HG02798 (cell line): Measurements from ENCODE around the gene CORO1C.

Experiments used
- ATAC-seq: cut with Tn5 transposase; IDR thresholded peaks from one replicate; pipeline ENCODE4 v1.9.1; 2021; ENCODE audit warnings: mild to moderate bottlenecking; ENCODE audit not compliant: unreplicated experiment, poor library complexity

The CORO1C gene

GRCh38 chr12:108727868-108728735 is 3.2 kb downstream of the CORO1C start:
- ATAC-seq = no peak

GRCh38 chr12:108727161-108727560 is 4.2 kb downstream of the CORO1C start:
- no peak for ATAC-seq

DNA sequence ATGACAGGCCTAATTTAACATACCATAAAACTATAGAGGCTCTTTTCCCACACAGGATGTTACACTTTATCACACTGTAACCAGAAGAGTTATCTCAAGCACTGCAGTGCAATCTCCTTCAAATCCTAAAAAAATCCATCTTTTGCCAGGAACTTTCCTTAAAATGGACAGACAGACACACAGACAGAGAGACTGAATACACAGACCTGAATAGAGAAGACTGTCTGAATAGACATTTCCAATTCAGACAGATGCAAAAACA is 6.5 kb downstream of the CORO1C start:
- ATAC-seq = no peak

GRCh38 chr12:108724054-108724889 is 7.0 kb downstream of the CORO1C start:
- no peak for ATAC-seq

DNA sequence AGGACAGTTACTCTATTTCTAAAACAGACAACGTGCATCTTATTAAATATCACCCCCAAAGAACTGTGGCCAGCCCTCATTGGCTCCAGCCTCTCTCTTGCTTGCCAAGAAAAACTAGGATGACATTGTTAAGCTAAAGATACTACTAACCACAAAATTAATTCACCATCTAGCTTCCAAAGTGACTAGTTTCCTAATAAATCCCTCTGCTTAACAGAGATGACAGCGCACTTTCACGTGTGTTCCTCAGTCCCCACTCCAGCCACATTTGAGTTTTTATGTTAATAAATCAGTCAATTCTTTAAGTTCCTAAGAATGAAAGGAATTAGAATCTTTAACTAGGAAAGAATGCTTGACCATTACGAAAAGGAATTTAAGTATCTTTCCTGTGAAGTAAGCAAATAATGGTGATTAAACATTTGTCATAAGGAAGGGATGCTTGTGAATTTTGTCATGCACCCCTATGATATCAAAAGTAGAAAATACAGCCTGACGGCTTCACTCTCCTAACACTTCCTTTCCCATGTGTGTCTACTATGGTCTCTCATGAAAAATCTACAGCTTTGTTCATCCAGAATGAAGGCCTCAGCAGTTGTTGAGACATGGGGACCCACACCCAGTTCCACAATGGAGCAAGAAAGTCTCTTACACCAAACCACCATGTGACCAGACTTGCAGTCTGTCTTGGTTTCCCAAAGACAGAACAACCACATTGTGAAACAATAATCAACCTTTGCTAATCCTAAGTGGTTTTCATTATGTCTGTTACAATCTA is 8.1 kb downstream of the CORO1C start:
- no peak for ATAC-seq

DNA sequence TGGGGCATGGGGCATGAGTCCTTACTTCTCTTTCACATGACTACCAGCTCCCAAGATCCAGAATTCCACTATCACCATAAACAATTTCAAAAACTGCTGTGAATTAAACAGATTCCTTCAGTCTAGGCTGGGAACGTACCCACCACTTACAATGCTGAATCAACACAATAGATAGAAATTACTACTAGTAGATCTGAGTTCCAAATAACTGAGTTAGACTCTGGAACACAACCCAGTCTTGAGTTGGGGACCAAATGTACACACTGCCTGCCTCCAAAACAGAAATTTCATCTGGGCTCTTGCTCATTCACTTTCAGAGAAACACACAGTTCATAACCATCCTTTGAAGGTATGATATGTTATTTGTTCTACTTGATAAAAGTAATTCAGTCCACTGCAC is 8.9 kb downstream of the CORO1C start:
- no peak for ATAC-seq

DNA sequence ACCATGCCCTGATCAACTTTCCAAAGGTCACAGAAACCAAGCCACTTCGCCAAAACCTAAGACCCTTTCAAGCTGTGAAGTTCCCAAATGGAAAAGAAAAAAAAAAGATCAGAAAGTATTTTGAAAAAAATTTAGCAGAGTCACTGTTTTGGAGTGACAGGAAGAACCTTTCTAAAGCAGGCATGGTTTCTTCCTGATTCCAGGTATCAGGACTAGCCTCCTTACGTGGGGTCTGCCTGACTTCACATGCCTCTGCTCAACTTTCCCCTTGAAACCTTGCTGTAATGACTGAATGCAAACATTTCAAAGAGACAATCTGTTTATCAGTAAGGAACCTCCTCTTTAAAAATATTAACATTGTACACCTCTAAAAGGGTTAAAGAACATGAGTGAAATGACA is 9.5 kb downstream of the CORO1C start:
- ATAC-seq = no peak

- no peak for ATAC-seq
These were observed 10.4 kb downstream of the CORO1C start for GRCh38 chr12:108720757-108721514.

DNA sequence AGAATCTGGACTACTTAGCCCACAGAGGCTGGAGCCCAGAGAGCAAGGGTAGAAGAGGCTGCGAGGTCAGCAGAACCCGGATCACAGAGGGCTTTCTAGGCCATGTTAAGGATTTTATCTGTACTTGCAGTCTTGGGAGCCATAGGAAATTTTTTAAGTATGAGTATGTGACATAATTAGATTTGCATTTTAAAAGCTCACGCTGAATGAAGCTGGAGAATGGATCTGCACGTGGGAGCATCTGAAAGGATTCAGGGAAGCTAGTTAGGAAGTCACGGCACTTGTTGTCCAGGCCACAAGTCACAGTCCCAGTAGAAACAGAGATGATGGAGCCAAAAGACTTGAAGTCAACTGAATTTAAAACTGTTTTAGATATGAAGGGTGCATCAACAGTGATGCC is 14.1 kb downstream of the CORO1C start:
- no peak for ATAC-seq

DNA sequence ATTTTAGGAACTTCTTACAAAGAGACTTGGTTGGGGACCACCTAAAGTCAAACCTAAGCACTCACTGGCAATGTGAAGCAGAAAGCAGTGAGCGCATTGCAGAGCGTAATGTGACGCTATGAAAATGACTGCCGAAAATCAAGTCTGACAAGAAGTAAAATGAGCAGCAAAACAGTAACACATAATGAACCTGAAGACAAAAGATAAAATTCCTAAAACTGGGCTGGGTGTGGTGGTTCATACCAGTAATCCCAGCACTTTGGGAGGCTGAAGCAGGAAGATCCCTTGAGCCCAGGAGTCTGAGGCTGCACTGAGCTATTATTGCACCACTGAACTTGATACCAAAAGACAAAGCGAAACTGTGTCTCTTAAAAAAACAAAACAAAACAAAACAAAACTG is 16.5 kb downstream of the CORO1C start:
- ATAC-seq = no peak

GRCh38 chr12:108713471-108713870 is 17.8 kb downstream of the CORO1C start:
- ATAC-seq = no peak

DNA sequence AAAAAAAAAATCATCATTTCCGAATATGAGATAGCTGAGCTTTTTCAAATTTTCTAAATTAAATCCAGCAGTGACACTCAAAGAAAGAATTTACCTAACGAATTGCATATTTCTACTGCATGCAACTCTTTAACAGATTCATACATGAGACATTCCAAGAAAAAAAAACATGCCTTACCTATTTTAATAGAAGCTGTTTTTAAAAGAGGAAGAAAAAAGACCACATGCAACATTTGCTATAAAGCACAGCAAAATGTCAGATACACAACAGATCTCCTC is 18.5 kb downstream of the CORO1C start:
- ATAC-seq = no peak

DNA sequence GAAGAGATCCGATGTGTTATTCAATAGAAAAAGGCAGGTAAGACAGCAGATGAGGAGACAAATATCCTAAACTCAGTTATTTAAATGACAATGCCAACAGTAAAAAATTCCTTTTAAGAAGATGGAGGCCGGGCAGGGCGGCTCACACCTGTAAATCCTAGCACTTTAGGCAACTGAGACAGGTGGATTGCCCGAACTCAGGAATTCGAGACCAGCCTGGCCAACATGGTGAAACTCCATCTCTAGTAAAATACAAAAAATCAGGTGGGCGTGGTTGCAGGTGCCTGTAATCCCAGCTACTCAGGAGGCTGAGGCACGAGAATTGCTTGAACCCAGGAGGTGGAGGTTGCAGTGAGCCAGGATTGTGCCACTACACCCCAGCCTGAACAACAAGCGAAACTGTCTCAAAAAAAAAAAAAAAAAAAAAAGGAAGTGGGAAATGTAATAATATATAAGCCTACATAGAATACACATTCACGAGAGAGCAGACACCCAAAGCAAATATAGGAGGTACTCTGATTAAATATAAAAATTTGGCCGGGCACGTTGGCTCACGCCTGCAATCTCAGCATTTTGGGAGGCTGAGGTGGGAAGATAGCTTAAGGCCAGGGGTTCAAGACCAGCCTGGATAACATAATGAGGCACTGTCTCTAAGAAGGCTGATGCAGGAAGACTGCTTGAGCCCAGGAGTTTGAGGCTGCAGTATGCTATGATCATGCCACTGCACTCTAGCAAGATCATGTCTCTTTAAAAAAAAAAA is 19.0 kb downstream of the CORO1C start:
- ATAC-seq = no peak

GRCh38 chr12:108711489-108712164 is 19.7 kb downstream of the CORO1C start:
- no peak for ATAC-seq

GRCh38 chr12:108709697-108710096 is 21.6 kb downstream of the CORO1C start:
- no peak for ATAC-seq

DNA sequence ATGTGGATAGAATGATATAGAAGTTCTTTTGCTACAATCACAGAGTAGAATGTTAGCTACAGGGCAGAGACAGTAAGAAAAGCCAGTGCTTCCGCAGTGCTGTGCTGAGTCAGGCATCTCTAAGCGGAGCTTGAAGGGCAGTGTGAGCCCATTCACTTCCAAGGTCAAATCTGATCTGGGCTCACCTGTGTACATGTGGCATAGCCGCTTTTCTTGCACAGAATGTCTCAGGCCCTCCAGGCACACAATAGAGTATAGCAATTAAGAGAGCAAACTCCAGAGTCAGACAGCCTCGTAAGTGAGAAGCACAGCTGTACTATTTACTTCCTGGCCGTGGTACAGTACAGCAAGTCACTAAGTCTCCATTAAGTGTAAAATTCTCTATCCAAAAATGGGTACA is 26.8 kb downstream of the CORO1C start:
- ATAC-seq = no peak

DNA sequence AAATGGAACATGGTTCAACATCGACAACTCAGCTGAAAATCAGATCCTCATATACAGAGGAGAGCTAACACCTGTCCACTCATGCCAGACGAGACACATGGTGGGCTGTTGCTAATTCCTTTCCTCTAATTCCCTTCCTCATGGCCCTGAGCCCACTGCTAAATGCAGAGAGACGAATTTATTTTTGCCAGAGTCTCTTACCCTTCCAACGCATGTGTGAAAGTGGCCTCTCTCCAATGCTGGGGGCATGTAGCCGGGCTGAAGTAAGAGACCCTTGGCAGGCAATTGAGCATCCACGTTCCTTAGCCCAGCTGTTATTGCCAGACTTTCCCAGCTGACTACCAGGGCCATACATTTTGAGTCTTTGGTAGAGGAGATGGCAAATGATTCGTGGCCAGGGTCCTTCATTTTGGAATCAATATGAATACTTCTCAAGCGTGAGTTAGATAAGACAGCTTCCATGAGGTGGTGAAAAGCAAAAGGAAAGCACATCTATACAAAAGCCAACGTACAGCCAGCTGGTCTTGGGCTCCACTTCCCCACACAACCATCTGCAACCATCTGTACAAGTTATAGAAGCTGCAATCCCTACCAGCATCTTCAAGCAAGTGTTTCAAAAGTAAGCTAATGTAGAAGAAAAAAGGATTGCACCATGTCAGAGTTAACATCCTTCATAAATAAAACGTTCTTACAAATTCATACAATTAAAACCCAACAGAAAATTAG is 28.6 kb downstream of the CORO1C start:
- no peak for ATAC-seq

DNA sequence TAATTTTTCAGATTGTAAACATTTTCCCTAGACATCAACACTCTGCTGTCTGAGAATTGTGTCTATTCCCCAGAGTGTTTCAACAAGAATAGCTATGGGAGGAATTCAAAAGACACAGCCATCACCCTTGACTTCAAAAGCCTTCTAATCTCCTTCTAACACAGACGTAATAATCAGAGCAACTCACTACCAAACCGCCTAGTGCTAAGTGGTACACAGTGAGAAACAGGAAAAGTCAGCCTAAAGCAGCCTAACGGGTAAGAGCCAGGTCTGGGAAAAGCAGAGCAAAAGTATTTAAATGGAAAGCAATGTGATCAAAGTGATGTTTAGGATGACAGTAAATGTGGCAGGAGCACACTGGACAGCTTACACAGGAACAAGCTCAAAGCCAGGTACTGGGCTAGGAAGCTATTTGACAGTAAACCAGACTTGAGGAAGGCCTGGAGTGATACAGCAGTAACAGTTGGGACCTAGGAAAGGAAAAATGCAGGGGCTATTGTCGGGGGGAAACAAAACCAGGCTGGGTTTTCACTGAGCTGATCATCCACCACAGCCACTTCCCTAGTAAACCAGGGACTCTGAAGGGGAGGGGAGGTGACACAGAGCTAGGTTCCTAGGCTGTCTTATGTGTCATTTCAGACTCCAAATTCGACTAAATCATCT is 29.4 kb downstream of the CORO1C start:
- ATAC-seq = no peak
